Measurements from ENCODE around the gene MTA1.

MTA1 gene

GRCh38 chr14:105490267-105490571 lies 70.6 kb downstream of the MTA1 start:
- DNase-seq, result no peak

DNA sequence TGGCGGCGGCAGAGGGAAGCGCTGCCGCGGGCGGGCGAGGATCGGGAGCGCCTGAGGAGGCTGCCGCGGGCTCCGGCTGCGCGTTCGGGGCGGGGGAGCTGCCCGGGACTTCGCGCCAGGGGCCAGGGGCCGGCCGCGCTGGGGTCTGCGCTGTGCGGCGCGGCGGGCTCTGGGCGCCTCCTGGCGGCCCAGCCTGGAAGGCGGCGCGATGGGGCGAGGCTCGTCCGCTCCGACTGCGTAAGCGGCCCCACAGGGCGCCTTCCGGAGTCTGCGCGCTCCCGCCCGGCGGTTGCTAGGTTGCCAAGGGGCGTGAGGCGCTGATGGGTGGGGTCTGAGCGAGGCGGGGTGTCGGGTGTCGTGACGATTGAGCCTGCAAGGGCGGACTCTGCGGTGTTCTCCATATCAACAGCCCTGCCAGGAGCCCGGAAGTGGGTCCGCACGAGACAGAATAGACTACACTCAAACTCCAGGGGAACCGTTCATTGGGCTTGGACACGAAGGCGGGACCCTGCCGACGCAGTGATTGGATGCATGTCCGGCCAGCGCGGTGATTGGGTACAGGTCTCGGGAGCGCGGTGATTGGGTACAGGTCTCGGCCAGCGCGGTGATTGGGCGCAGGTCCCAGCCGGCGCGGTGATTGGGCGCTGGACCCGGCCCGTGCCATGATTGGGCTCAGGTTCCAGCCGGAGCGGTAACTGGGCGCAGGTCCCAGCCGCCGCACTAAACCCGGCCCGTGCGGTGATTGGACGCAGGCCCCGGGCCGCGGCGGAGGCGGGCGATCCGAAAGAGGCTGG lies 71.1 kb downstream of the MTA1 start, which contains the start of gene TEDC1:
Gene TEDC1, plus strand, starts transcription at position 675 of the 794 bp plus-strand sequence. CDS start 130 bp downstream, outside the sequence.
- DNase-seq, result peak; percentile 98 to 99

DNA sequence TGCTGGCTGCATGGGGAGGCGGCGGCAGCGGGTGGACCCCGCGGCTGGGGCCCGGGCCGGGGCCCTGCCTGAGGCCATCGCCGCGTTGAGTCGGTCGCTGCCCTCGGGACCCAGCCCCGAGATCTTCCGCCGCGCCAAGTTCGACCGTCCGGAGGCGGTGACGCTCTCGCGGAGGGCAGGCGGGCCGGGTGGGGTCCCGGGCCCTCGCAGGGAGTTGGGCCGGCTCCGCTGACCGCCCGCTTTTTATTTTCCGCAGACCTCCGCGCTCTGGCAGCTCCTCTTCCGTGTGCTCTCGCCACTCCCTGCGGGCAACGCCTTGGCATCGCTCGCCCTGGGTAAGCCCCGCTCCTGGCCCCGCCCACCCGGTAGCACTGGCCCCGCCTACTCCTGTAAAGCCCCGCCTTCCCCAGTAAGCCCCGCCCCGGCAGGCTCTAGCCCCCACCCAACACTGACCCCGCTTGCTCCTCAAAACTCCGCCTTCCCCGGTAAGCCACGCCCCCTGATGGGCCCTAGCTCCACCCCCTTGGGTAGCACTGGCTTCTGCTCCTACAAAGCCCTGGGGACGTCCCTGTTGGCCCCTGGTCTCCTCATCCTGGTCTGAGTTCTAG lies 71.8 kb downstream of the MTA1 start:
- peak; percentile 45 to 46 for DNase-seq

GRCh38 chr14:105492031-105492970 lies 72.7 kb downstream of the MTA1 start:
- DNase-seq, result no peak

GRCh38 chr14:105492971-105493871 lies 73.6 kb downstream of the MTA1 start:
- DNase-seq, result no peak

GRCh38 chr14:105493921-105494605 lies 74.4 kb downstream of the MTA1 start:
- no peak for DNase-seq

GRCh38 chr14:105494606-105494929 lies 74.9 kb downstream of the MTA1 start:
- DNase-seq, result no peak

GRCh38 chr14:105495101-105495989 lies 75.7 kb downstream of the MTA1 start:
- no peak for DNase-seq

DNA sequence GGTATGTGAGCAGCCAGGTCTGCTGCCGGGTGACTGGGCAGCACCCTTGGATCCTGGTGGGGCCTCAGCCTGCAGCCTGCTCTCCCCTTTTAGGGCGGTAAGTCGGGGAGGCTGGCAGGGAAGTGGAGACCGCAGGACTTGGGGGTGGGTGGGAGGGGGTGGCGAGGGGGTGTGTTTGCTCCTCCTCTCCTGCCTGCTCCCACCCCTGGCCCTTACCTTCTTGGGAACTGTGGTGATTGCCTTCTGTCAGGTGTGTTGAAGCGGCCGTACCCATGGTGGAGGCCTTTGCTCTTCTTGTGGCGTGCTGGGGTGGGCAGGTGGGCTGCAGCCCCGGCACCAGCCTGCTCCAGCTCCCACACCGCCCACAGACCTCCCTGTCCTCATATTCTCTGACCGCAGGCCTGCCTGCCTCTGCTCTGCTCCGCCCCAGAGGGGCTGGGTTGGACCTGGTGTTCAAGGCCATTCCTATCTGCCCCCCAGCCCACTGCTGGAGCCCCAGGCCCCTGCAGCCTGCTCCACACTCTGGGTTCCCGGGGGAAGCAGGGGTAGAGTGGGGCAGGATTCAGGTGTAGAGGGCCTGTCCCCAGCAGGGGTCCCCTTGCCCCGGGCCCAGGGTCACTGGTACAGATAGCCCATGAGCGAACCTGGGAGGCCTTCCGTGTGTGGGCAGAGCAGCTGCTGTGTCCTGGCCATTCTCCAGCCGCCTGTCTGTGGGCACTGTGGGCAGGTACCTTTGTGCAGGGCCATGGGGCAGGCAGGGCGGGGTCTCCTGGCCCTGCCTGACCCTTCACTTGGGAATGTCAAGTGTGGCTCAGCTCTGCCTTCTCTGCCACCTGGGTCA lies 76.6 kb downstream of the MTA1 start:
- no peak for DNase-seq

DNA sequence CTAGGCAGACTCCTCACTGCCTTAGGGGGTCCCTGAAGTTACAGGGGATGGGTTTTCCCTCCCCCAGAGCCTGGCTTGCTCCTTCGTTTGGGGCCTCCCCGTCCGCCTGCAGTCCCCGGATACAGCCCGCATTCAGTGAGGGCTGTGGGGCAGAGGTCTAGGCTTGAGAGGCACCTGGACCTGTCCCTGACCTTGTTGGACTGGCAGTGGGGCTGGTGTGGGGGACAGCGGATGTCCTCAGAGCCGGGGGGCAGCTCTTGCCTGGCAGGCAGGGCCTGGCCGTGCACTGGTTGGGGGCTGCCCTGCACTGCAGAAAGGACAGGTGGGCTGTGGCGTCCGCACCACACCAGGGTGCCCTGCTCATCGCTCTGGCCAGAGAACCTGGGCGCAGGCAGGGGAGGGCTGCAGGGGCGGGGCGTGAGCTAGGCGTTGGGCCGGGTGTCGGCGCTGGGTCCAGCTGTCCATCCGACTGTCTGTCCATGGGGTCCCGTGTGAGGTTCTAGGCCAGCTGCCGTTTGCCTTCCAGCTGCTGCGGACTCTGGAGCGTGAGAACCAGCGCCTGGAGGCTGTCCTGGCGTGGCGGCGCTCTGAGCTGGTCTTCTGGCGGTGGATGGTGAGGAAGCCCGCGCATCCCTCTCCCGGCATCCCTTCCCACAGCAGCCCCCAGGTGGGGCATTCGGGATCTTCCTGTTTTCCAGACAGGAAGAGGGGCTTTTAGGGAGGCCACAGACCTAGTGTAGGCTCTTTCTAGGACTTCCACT lies 77.4 kb downstream of the MTA1 start:
- DNase-seq, result no peak

DNA sequence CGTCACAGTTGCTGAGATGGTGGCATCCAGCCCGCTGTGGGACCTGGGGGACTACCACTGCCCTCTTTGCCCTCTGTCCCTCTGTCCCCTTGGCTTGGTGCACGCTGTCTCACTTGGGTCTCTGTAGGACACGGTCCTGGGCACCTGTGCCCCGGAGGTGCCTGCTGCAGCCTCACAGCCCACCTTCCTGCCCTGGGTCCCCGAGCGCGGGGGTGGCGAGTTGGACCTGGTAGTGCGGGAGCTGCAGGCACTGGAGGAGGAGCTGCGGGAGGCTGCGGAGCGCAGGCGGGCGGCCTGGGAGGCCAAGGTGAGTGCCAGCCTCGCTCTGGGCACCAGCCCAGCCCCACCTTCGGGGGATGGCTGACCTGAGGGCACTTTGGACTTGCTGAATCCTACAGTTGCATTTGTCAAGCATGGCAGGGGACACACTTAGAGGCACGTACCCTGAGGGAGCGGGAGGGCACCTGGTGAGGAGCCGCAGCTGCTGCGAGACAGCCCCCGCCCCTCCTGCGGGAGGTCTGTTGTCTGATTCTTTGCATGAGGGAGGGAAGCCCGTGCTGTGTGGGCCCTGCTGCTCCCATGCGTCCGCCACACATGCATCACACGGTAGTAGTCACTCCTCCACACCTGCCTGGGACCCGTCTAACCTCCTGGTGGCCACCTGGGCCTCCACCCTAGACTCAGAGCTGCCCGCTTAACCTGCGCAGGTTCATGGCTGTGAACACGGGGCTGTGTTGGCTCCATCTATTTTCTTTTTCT lies 78.2 kb downstream of the MTA1 start:
- DNase-seq, result no peak

- DNase-seq, result no peak
Observed at GRCh38 chr14:105498430-105499255, 79.0 kb downstream of the MTA1 start.

GRCh38 chr14:105499256-105500035 lies 79.8 kb downstream of the MTA1 start:
- no peak for DNase-seq

DNA sequence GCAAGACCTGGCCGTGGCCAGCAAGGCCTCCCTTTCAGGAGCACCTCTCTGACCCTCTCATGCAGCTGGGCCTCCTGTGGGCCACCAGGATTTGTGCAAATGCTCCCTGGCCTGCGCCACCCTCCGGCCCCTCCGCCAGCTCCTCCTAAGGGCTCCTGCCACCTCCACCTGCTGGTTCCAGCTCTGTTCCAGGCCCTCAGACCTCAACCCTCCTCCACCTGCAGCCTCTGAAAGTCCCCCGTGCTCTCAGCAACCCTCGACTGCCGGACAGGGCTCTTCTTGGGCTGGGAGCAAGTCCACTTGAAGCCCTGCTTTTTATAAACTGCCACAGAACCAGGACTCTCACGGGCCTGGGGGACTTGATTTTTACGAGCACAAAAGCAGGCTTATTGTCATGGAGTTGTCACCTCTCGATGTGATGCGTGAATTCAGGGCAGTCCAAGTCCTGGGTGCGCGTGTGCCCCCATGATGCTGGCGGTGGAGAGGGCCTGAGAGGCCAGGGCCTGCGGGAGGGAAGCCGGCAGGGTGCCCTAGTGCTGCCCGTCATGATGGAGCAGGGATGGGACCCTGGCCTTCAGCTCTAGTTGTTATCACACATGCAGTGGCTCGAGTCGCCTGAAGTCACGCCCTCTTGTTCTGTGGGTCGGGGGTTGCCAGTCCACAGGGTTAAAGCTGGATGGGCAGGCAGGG lies 80.6 kb downstream of the MTA1 start:
- DNase-seq, result no peak

DNA sequence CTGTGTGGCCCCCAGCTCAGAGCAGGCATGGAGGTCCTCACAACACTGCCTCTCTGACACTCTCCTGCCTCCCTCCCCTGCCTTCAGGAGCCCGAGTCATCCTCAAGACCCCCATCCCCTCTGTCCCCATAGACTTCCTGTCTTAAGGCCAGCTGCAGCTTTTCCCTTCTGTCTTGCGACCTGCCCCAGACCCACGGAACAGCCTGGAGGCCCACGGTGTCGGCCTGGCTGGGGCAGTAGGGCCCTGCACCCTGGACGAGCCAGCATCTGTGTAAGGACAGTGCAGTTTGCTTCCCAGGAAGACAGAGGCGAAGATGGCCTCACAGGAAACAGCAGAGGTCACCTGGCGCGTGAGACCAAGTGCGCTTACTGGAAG lies 81.1 kb downstream of the MTA1 start:
- DNase-seq, result no peak

Data from AML-193 (cell line).